Progenitor cell of endocrine pancreas (in vitro differentiated cells): ENCODE data around the gene CCT4. TPM values are rescaled to one million over a fixed set of nuclear protein-coding genes. Genes with fewer than 3 reads are reported as not detected.
"Not testable (repeated sequence)": the region's sequence is repeated elsewhere in the genome, so short reads cannot be mapped to it uniquely, and the experiment has no call there.

Experiments used
- DNase-seq: peaks from one replicate; pipeline ENCODE4 v3.0.0; 2021; ENCODE audit warnings: low spot score; ENCODE audit not compliant: unreplicated experiment
- H3K27ac Mint-ChIP-seq: 2 replicates; pipeline ENCODE4 v1.8.0; 2021; ENCODE audit warnings: mild to moderate bottlenecking, moderate library complexity, mixed read lengths
- H3K27me3 Mint-ChIP-seq: 2 replicates; pipeline ENCODE4 v1.8.0; 2021; ENCODE audit warnings: mixed read lengths
- H3K36me3 Mint-ChIP-seq: 2 replicates; pipeline ENCODE4 v1.8.0; 2022; ENCODE audit warnings: mixed read lengths; ENCODE audit not compliant: insufficient read depth
- H3K4me1 Mint-ChIP-seq: 2 replicates; pipeline ENCODE4 v1.8.0; 2021; ENCODE audit warnings: low read depth, mixed read lengths
- H3K4me3 Mint-ChIP-seq: 2 replicates; pipeline ENCODE4 v1.8.0; 2021; ENCODE audit warnings: low read depth, mild to moderate bottlenecking, moderate library complexity, mixed read lengths
- H3K9me3 Mint-ChIP-seq: 2 replicates; pipeline ENCODE4 v1.8.0; 2021; ENCODE audit warnings: low read depth, mixed read lengths
- CTCF ChIP-seq: fragments of 200-600 bp; sonication (generic); IDR thresholded peaks from one replicate; pipeline ENCODE4 v1.5.0; 2021; ENCODE audit warnings: antibody characterized with exemption, mild to moderate bottlenecking; ENCODE audit not compliant: unreplicated experiment
- total RNA-seq: library from RNA; stranded (reverse); gene quantifications from 2 replicates; pipeline ENCODE4 v1.2.1, GENCODE V29; 2021

The CCT4 gene
- total RNA-seq, 1 donor from 2014 or later: 167 TPM

GRCh38 chr2:61926531-61927477 is 38.3 kb upstream of the CCT4 start:
- Mint-ChIP-seq H3K4me1 (peaks cover 9% of the 10 kb centered on the region), H3K4me3 (no peak overlapping the region), H3K27me3 (no peaks in the 10 kb centered on the region), H3K36me3 (peaks cover 15% of the 10 kb centered on the region), H3K9me3 (peaks cover 3% of the 10 kb centered on the region), H3K27ac (no peak overlapping the region)
- DNase-seq: no peak
- no peak for TF ChIP-seq CTCF

- DNase-seq: no peak
- Mint-ChIP-seq H3K27me3 (no peaks in the 10 kb centered on the region), H3K36me3 (peaks cover 15% of the 10 kb centered on the region), H3K4me3 (no peak overlapping the region), H3K27ac (no peak overlapping the region), H3K9me3 (peaks cover 3% of the 10 kb centered on the region), H3K4me1 (peaks cover 9% of the 10 kb centered on the region)
- TF ChIP-seq CTCF: no peak
Observed at GRCh38 chr2:61924895-61925663, 36.6 kb upstream of the CCT4 start.

GRCh38 chr2:61922714-61923113 is 34.3 kb upstream of the CCT4 start:
- Mint-ChIP-seq H3K9me3 (peaks cover 3% of the 10 kb centered on the region), H3K4me3 (no peak overlapping the region), H3K36me3 (peaks cover 13% of the 10 kb centered on the region), H3K4me1 (peaks cover 5% of the 10 kb centered on the region), H3K27ac (no peak overlapping the region), H3K27me3 (no peaks in the 10 kb centered on the region)
- no peak for TF ChIP-seq CTCF
- no peak for DNase-seq

- Mint-ChIP-seq H3K4me1 (peaks cover 3% of the 10 kb centered on the region), H3K27ac (no peak overlapping the region), H3K9me3 (peaks cover 3% of the 10 kb centered on the region), H3K27me3 (no peaks in the 10 kb centered on the region), H3K4me3 (no peak overlapping the region), H3K36me3 (peaks cover 10% of the 10 kb centered on the region)
- TF ChIP-seq CTCF: no peak
- DNase-seq: no peak
Observed at GRCh38 chr2:61920548-61920947, 32.1 kb upstream of the CCT4 start.

- DNase-seq, H3K4me1 Mint-ChIP-seq, H3K27ac Mint-ChIP-seq, H3K9me3 Mint-ChIP-seq, H3K36me3 Mint-ChIP-seq, H3K27me3 Mint-ChIP-seq, H3K4me3 Mint-ChIP-seq: not testable (repeated sequence)
Observed at GRCh38 chr2:61914794-61915193, 26.3 kb upstream of the CCT4 start.
